ENCODE results near the gene HSPA12A.

DNA sequence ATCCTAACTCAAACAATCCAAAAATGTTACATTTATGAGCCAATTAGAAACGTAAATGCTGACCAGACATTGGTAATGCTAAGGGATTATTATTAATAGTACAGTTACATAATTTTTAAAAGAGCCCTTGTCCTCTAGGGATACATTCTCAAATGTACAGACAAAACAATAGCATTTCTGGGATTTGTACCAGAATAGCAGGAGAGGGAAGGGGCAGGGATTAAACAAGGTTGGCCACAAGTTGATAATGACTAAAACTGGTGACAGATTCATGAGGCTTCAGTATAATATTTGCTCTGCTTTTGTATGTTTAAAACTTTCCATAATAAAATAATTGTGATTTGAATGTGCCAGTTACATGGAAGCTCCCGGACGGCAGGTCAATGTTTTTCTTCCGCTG is 27.0 kb downstream of the HSPA12A start:
- TF ChIP-seq, protein P1, sequence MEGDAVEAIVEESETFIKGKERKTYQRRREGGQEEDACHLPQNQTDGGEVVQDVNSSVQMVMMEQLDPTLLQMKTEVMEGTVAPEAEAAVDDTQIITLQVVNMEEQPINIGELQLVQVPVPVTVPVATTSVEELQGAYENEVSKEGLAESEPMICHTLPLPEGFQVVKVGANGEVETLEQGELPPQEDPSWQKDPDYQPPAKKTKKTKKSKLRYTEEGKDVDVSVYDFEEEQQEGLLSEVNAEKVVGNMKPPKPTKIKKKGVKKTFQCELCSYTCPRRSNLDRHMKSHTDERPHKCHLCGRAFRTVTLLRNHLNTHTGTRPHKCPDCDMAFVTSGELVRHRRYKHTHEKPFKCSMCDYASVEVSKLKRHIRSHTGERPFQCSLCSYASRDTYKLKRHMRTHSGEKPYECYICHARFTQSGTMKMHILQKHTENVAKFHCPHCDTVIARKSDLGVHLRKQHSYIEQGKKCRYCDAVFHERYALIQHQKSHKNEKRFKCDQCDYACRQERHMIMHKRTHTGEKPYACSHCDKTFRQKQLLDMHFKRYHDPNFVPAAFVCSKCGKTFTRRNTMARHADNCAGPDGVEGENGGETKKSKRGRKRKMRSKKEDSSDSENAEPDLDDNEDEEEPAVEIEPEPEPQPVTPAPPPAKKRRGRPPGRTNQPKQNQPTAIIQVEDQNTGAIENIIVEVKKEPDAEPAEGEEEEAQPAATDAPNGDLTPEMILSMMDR (conservative IDR thresholded peaks at IDR 0.05 in 1 of 2, IDR thresholded peaks at IDR 0.05 in 1 of 2; ENCODE audit: low read depth in 1 of 2, low read length in 2 of 2): no peak
- no peak for TF ChIP-seq EZH2 (IDR thresholded peaks at IDR 0.05; ENCODE audit: low read length, missing control alignments)

Data from fibroblast of lung (primary cell).